Progenitor cell of endocrine pancreas (in vitro differentiated cells): ENCODE data around the gene IRX4. TPM values are rescaled to one million over a fixed set of nuclear protein-coding genes. Genes with fewer than 3 reads are reported as not detected.

Experiments
- DNase-seq: peaks from one replicate; pipeline ENCODE4 v3.0.0; 2021; ENCODE audit warnings: low spot score; ENCODE audit not compliant: unreplicated experiment
- H3K27ac Mint-ChIP-seq: 2 replicates; pipeline ENCODE4 v1.8.0; 2021; ENCODE audit warnings: mild to moderate bottlenecking, moderate library complexity, mixed read lengths
- H3K27me3 Mint-ChIP-seq: 2 replicates; pipeline ENCODE4 v1.8.0; 2021; ENCODE audit warnings: mixed read lengths
- H3K36me3 Mint-ChIP-seq: 2 replicates; pipeline ENCODE4 v1.8.0; 2022; ENCODE audit warnings: mixed read lengths; ENCODE audit not compliant: insufficient read depth
- H3K4me1 Mint-ChIP-seq: 2 replicates; pipeline ENCODE4 v1.8.0; 2021; ENCODE audit warnings: low read depth, mixed read lengths
- H3K4me3 Mint-ChIP-seq: 2 replicates; pipeline ENCODE4 v1.8.0; 2021; ENCODE audit warnings: low read depth, mild to moderate bottlenecking, moderate library complexity, mixed read lengths
- H3K9me3 Mint-ChIP-seq: 2 replicates; pipeline ENCODE4 v1.8.0; 2021; ENCODE audit warnings: low read depth, mixed read lengths
- CTCF ChIP-seq: fragments of 200-600 bp; sonication (generic); IDR thresholded peaks from one replicate; pipeline ENCODE4 v1.5.0; 2021; ENCODE audit warnings: antibody characterized with exemption, mild to moderate bottlenecking; ENCODE audit not compliant: unreplicated experiment
- total RNA-seq: library from RNA; stranded (reverse); gene quantifications from 2 replicates; pipeline ENCODE4 v1.2.1, GENCODE V29; 2021

IRX4 gene
- total RNA-seq, 1 donor from 2014 or later, result 0.17 TPM

GRCh38 chr5:1884678-1885403, 2.1 kb upstream of the IRX4 start:
- DNase-seq, result no peak
- Mint-ChIP-seq H3K36me3 (no peaks in the 10 kb centered on the region), H3K27me3 (peaks cover 58% of the 10 kb centered on the region), H3K4me3 (no peak overlapping the region), H3K27ac (no peak overlapping the region), H3K4me1 (peaks cover 3% of the 10 kb centered on the region), H3K9me3 (no peaks in the 10 kb centered on the region)
- TF ChIP-seq CTCF, result no peak

GRCh38 chr5:1883925-1884677, 1.4 kb upstream of the IRX4 start:
- H3K27me3 Mint-ChIP-seq, result peaks cover 58% of the 10 kb centered on the region
- no peak overlapping the region for H3K27ac Mint-ChIP-seq
- H3K36me3 Mint-ChIP-seq, result no peaks in the 10 kb centered on the region
- no peak overlapping the region for H3K4me3 Mint-ChIP-seq
- no peak for DNase-seq
- H3K4me1 Mint-ChIP-seq, result peaks cover 3% of the 10 kb centered on the region
- TF ChIP-seq CTCF, result no peak
- no peaks in the 10 kb centered on the region for H3K9me3 Mint-ChIP-seq

- Mint-ChIP-seq H3K9me3 (no peaks in the 10 kb centered on the region), H3K36me3 (no peaks in the 10 kb centered on the region), H3K4me3 (peak overlapping the region; percentile 24), H3K27me3 (peaks cover 51% of the 10 kb centered on the region), H3K27ac (no peak overlapping the region), H3K4me1 (peaks cover 3% of the 10 kb centered on the region)
- peak; percentile 52 for TF ChIP-seq CTCF
- peak; percentile 43 for DNase-seq
These were observed 597 bp upstream of the IRX4 start for GRCh38 chr5:1883120-1883924.

GRCh38 chr5:1881731-1882336, 891 bp downstream of the IRX4 start:
- peaks cover 59% of the 10 kb centered on the region for H3K27me3 Mint-ChIP-seq
- H3K36me3 Mint-ChIP-seq, result no peaks in the 10 kb centered on the region
- no peak for TF ChIP-seq CTCF
- no peak for DNase-seq
- H3K9me3 Mint-ChIP-seq, result no peaks in the 10 kb centered on the region
- H3K27ac Mint-ChIP-seq, result no peak overlapping the region
- H3K4me3 Mint-ChIP-seq, result no peak overlapping the region
- peaks cover 3% of the 10 kb centered on the region for H3K4me1 Mint-ChIP-seq
